ENCODE measurements around the gene TUB.

Gene TUB

DNA sequence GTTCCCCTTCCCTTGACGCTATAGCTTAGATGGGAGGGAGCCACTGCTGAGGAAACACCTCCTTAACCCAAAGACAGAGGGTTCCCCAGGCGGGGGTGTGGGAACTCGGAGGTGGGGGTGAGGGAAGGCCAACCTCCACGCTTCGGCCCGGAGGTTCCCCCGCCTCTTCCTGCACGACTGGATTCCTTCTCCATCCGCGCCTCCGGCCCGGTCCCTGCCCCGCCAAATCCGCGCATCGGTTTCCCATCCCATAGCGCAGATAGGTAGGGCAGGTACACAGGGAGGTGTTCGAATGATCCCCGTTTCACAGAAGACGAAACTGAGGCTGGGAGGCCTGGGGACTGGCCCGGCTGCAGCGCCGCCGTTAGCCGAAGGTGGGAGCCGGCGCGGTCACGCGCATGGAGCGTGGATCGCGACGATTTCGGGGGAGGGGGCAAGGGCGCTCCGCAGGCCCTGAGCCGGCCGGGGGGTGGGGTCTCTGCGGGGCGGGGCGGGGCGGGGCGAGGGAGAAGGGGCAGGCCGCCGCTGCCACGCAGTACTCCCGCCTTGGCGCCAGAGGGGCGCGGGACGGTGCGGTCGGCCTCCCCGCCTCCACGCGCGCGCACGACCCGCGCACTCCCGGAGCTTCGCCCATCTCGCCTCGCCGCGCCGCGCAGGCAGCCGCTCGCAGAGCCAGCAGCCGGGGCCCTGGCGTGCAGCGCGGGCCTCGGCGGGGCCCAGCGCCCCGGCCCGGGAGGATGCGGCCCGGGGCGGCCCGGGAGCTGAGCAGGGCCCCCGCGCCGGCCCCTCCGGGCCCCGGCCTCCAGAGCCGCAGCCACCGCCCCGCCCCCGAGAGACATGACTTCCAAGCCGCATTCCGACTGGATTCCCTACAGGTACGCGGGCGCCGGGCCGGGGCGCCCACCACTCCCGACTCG lies at the start of gene TUB:
Gene TUB (plus strand): TSS at position 538 of the 917 bp plus-strand sequence. CDS start 300 bp downstream, at position 838.
- no peak for DNase-seq (ENCODE audit: extremely low spot score)
- TF ChIP-seq, protein P1, sequence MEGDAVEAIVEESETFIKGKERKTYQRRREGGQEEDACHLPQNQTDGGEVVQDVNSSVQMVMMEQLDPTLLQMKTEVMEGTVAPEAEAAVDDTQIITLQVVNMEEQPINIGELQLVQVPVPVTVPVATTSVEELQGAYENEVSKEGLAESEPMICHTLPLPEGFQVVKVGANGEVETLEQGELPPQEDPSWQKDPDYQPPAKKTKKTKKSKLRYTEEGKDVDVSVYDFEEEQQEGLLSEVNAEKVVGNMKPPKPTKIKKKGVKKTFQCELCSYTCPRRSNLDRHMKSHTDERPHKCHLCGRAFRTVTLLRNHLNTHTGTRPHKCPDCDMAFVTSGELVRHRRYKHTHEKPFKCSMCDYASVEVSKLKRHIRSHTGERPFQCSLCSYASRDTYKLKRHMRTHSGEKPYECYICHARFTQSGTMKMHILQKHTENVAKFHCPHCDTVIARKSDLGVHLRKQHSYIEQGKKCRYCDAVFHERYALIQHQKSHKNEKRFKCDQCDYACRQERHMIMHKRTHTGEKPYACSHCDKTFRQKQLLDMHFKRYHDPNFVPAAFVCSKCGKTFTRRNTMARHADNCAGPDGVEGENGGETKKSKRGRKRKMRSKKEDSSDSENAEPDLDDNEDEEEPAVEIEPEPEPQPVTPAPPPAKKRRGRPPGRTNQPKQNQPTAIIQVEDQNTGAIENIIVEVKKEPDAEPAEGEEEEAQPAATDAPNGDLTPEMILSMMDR (IDR thresholded peaks at IDR 0.05; ENCODE audit: control extremely low read depth, extremely low read depth, low read depth, missing control alignments) = no peak
- POLR2A ChIA-PET = no interaction called here
- CTCF ChIA-PET = interaction anchor here (1.6 to 3.3 kb wide), 3 partner anchors 19 to 75 kb away, joined by 6 to 16 read pairs (median 9); no protein-coding TSS in a partner anchor

GRCh38 chr11:8031248-8032115 lies 49.5 kb upstream of the TUB start:
- TF ChIP-seq, protein P1 (IDR thresholded peaks at IDR 0.05; ENCODE audit: control extremely low read depth, extremely low read depth, low read depth, missing control alignments) = no peak
- no peak for DNase-seq (ENCODE audit: extremely low spot score)
- POLR2A ChIA-PET = no interaction called here
- CTCF ChIA-PET = interaction anchor here (1.2 to 12.2 kb wide), 5 partner anchors 8 to 67 kb away, joined by 3 to 275 read pairs (median 11); no protein-coding TSS in a partner anchor

DNA sequence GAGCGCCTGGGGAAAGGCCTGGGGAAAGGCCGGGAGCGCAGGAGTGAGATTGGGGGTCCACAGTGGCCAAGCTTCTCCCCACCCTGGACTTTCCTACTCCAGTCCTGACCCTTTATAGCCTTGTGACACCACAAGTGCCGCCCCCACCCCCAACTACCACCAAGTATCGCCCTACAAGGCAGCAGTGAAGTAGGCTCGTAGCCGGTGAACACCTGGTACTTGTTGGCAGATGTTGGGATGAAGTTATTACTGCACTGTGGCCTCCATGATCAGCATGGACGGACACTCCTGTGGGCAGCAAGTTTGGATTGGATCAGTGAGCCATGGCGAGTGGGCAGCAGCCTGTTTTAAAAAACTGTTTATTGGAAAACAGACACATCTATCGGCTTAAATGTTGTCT lies 48.9 kb upstream of the TUB start:
- ChIA-PET POLR2A (no interaction called here), CTCF (interaction anchor here (0.8 to 12.2 kb wide), 10 partner anchors 9 to 67 kb away, joined by 3 to 275 read pairs (median 14); partner anchors contain the start of gene EIF3F)
- TF ChIP-seq, protein P1 (IDR thresholded peaks at IDR 0.05; ENCODE audit: control extremely low read depth, extremely low read depth, low read depth, missing control alignments) = no peak
- no peak for DNase-seq (ENCODE audit: extremely low spot score)

DNA sequence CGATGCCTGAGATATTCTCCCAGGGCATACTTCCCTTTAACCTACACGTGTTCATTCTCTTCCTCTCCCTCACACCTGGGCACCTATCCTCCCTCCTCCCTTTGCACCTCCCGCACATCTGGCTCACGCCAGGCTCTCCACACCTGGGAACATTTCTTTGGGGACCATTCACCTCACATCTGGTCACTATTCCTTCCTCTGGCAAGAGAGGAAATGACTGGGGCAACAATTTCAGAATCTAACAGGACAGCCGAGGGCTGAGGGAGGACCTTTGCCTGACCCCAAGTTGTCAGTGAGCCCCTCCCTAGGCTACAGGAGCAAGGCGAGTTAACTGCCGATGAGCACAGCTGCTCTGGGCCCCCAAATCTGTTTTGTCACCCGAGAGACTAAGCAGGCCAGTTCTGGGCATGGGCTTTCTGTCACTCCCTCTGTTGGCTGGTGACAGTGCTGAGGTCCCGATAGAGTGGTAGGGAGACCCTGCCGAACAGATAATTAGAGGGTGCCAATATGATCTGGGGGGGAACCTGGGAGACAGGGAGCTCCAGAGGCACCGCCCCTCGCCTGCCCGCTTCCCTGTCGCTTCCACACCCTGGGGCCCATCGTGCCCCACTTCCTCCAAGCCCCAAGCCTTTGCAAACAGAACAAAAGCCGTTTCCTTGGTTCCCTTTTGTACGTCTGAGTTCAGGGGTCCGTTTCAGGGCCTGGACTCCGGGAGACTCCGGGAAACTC lies 48.3 kb upstream of the TUB start:
- POLR2A ChIA-PET = no interaction called here
- TF ChIP-seq, protein P1 (IDR thresholded peaks at IDR 0.05; ENCODE audit: control extremely low read depth, extremely low read depth, low read depth, missing control alignments) = no peak
- no peak for DNase-seq (ENCODE audit: extremely low spot score)
- CTCF ChIA-PET = interaction anchor here (0.8 to 12.2 kb wide), 30 partner anchors 10 to 276 kb away, joined by 3 to 275 read pairs (median 6); partner anchors contain the start of gene EIF3F

DNA sequence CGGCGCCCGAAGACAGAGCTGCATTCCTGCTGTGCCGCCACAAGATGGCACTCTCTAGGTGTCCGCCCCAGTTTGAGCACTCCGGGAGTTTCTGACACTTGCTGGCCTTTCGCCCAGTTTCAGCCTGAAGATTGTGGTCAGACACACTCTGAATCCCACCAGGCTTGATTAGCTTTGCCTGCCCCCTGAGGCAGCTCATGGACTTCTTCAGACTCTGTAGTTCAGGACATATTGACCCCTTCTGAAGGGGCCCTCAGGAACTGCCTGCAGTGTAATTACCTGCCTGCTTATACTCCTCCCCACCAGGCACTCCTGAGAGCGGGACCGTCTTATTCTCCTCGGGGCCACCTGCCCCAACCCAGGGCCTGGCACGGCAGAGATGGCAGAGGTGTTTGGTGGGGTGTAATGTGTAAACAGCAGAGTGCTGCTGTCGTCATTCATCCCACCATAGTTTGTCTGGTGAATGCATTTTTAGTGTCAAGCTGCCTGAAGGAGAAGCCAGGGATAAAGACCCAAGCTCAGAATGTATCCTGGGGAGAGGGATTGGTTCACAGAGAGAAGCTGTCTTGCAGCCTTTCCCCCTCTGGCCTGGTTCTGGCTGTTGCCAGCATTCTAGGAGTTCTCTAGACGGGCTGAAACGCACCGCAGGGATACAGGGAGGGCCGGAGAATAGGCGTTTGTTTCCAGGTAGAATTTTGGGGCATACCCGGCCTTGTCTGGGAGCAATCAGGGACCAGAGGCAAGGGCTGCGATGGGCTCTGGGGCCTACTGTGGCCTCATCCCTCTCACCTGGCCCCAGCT lies 47.5 kb upstream of the TUB start:
- CTCF ChIA-PET = interaction anchor here (0.6 to 12.2 kb wide), 30 partner anchors 11 to 276 kb away, joined by 3 to 275 read pairs (median 6); partner anchors contain the start of gene EIF3F
- POLR2A ChIA-PET = no interaction called here
- TF ChIP-seq, protein P1 (IDR thresholded peaks at IDR 0.05; ENCODE audit: control extremely low read depth, extremely low read depth, low read depth, missing control alignments) = peak; percentile 85
- peak; percentile 87 for DNase-seq (ENCODE audit: extremely low spot score)

Data from GM10248 (cell line).